Activated CD8-positive, alpha-beta T cell treated with anti-CD3 and anti-CD28 coated beads for 36 hours (primary cell): ENCODE data around the gene PLSCR1. TPM values are rescaled to one million over a fixed set of nuclear protein-coding genes. Genes with fewer than 3 reads are reported as not detected.
"Not testable (repeated sequence)": the region's sequence is repeated elsewhere in the genome, so short reads cannot be mapped to it uniquely, and the experiment has no call there.

ENCODE experiments used
- ATAC-seq: fragments of 200-7000 bp; cut with Tn5 transposase; one replicate; pipeline ENCODE4 v1.10.0; 2021; ENCODE audit warnings: mild to moderate bottlenecking, moderate library complexity
- CTCF ChIA-PET: fragments of 350-600 bp; sonication (Branson Sonifier 250); formaldehyde crosslinking; loops from one replicate; lab custom pipeline; 2021; ENCODE audit warnings: antibody characterized with exemption; lab: Charles Lee
- POLR2A ChIA-PET: fragments of 350-600 bp; sonication (Branson Sonifier 250); formaldehyde crosslinking; loops from one replicate; lab custom pipeline; 2021; ENCODE audit warnings: antibody characterized with exemption; lab: Charles Lee
- DNase-seq: peaks from one replicate; pipeline ENCODE4 v3.0.0-alpha.2; 2020
- H3K27ac Mint-ChIP-seq: one replicate; pipeline ENCODE4 v1.8.0; 2021; ENCODE audit warnings: mild to moderate bottlenecking, mixed read lengths
- H3K27me3 Mint-ChIP-seq: one replicate; pipeline ENCODE4 v1.8.0; 2021; ENCODE audit warnings: mixed read lengths
- H3K36me3 Mint-ChIP-seq: one replicate; pipeline ENCODE4 v1.8.0; 2021; ENCODE audit warnings: low read depth, mixed read lengths
- H3K4me1 Mint-ChIP-seq: one replicate; pipeline ENCODE4 v1.8.0; 2021; ENCODE audit warnings: low read depth, mixed read lengths
- H3K4me3 Mint-ChIP-seq: one replicate; pipeline ENCODE4 v1.8.0; 2021; ENCODE audit warnings: mild to moderate bottlenecking, moderate library complexity, mixed read lengths
- H3K9me3 Mint-ChIP-seq: one replicate; pipeline ENCODE4 v1.8.0; 2021; ENCODE audit warnings: mixed read lengths
- intact Hi-C: fragments of 100-400 bp; cut with micrococcal nuclease; formaldehyde crosslinking; loops from one replicate; pipeline ENCODE4 v1.10.0; 2022
- total RNA-seq, 2 experiments: library from RNA; stranded (reverse); gene quantifications; one replicate each; pipeline ENCODE4 v1.2.3, GENCODE V29; 2021
- TF ChIP-seq, protein P1 (sequence below): fragments of 200-600 bp; IDR thresholded peaks from one replicate; pipeline ENCODE4 v1.8.0; 2022; ENCODE audit warnings: antibody characterized with exemption, mild to moderate bottlenecking

PLSCR1 gene
- total RNA-seq, 2 experiments from 2014 or later, result 36.4 to 38.9 TPM

DNA sequence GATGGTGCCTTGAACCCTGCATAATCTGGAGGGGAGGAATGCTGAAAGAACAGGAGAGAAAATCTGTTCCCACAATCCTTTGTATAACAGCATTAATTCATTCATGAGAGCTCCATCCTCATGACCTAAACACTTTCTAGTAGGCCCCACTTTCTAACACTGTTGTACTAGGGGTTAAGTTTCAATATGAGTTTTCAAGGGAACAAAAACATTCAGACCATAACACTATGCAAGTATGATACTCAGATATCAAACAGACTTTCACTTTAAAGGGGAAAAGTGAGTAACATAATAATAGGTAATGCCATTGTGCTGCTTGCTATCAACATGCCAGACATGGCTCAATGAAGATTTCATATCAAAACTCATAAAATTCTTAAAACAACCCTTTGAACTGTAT, 42.7 kb downstream of the PLSCR1 start:
- POLR2A ChIA-PET, result interaction anchor here (1.0 kb wide), 1 partner anchor 43 kb away, joined by 5 read pairs; the partner anchor contains the start of gene PLSCR1
- Mint-ChIP-seq H3K9me3 (peaks cover 4% of the 10 kb centered on the region), H3K27me3 (no peaks in the 10 kb centered on the region), H3K36me3 (peaks cover 5% of the 10 kb centered on the region), H3K4me3 (no peak overlapping the region), H3K4me1 (peaks cover 34% of the 10 kb centered on the region), H3K27ac (peak overlapping the region; percentile 20)
- intact Hi-C loops, result loop anchor here (5.0 kb wide), 1 partner anchor 41 kb away; the partner anchor contains the start of gene PLSCR1
- ATAC-seq (peak; percentile 68), DNase-seq (no peak)
- CTCF ChIA-PET, result no interaction called here
- TF ChIP-seq, protein P1, sequence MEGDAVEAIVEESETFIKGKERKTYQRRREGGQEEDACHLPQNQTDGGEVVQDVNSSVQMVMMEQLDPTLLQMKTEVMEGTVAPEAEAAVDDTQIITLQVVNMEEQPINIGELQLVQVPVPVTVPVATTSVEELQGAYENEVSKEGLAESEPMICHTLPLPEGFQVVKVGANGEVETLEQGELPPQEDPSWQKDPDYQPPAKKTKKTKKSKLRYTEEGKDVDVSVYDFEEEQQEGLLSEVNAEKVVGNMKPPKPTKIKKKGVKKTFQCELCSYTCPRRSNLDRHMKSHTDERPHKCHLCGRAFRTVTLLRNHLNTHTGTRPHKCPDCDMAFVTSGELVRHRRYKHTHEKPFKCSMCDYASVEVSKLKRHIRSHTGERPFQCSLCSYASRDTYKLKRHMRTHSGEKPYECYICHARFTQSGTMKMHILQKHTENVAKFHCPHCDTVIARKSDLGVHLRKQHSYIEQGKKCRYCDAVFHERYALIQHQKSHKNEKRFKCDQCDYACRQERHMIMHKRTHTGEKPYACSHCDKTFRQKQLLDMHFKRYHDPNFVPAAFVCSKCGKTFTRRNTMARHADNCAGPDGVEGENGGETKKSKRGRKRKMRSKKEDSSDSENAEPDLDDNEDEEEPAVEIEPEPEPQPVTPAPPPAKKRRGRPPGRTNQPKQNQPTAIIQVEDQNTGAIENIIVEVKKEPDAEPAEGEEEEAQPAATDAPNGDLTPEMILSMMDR, result no peak

DNA sequence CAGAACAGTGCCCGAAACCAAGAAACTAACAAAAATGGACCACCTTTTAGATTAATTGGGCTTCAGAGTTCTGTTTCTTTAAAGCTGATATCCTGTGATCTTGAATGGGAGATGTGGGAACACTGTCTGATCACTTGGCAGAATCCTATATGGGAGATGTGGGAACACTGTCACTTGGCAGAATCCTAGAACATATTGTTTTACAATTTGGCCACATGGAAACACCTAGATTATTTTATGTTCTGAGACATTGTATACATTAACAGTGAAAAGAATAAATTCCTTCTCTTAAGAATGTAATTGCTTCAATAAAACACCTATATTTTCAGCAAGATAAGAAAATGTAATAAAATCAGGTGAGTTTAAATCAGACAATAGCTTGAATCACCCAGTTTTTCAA, 44.7 kb downstream of the PLSCR1 start:
- H3K4me1 Mint-ChIP-seq, result peaks cover 35% of the 10 kb centered on the region
- no peak overlapping the region for H3K27ac Mint-ChIP-seq
- H3K36me3 Mint-ChIP-seq, result peaks cover 5% of the 10 kb centered on the region
- ChIA-PET POLR2A (interaction anchor here (1.9 kb wide), 1 partner anchor 44 kb away, joined by 4 read pairs; no protein-coding TSS in a partner anchor), CTCF (interaction anchor here (1.4 kb wide), 1 partner anchor 44 kb away, joined by 3 read pairs; no protein-coding TSS in a partner anchor)
- TF ChIP-seq, protein P1, result no peak
- ATAC-seq (no peak), DNase-seq (no peak)
- H3K27me3 Mint-ChIP-seq, result no peaks in the 10 kb centered on the region
- intact Hi-C loops, result loop anchor here (5.0 kb wide), 1 partner anchor 43 kb away; the partner anchor contains the start of gene PLSCR1
- H3K4me3 Mint-ChIP-seq, result no peak overlapping the region
- H3K9me3 Mint-ChIP-seq, result peaks cover 4% of the 10 kb centered on the region

DNA sequence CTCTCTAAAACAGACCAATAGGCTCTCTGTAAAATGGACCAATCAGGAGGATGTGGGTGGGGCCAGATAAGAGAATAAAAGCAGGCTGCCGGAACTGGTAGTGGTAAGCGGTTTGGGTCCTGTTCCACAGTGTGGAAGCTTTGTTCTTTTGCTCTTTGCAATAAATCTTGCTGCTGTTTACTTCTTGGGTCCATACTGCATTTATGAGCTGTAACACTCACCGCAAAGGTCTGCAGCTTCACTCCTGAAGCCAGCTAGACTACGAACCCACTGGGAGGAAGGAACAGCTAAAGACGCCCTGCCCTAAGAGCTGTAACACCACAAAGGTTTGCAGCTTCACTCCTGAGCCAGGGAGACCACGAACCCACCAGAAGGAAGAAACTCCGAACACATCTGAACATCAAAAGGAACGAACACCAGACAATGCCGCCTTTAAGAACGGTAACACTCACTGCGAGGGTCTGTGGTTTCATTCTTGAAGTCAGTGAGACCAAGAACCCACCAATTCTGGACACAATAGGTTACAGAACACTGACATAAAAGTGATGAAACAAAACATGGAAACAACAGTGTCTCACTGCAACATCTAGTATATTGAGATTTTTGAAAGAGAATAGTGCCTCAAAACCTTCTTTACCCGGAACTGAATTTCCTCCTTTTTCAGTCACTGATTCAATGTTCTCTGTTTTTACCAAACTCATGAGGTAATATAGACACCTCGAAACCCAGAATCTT, 46.2 kb downstream of the PLSCR1 start:
- Mint-ChIP-seq H3K4me3 (peak overlapping the region; percentile 76), H3K27ac (peak overlapping the region; percentile 86), H3K4me1 (peaks cover 25% of the 10 kb centered on the region), H3K27me3 (no peaks in the 10 kb centered on the region), H3K36me3 (peaks cover 5% of the 10 kb centered on the region), H3K9me3 (peaks cover 2% of the 10 kb centered on the region)
- intact Hi-C loops, result no loop called here
- CTCF ChIA-PET, result interaction anchor here (1.3 kb wide), 1 partner anchor 80 kb away, joined by 3 read pairs; no protein-coding TSS in a partner anchor
- TF ChIP-seq, protein P1, result no peak
- DNase-seq, result peak; percentile 78
- peak; percentile 74 for ATAC-seq
- POLR2A ChIA-PET, result interaction anchor here (0.6 to 1.5 kb wide), 2 partner anchors 9 to 29 kb away, joined by 3 to 4 read pairs; partner anchors contain the start of gene PLSCR2

DNA sequence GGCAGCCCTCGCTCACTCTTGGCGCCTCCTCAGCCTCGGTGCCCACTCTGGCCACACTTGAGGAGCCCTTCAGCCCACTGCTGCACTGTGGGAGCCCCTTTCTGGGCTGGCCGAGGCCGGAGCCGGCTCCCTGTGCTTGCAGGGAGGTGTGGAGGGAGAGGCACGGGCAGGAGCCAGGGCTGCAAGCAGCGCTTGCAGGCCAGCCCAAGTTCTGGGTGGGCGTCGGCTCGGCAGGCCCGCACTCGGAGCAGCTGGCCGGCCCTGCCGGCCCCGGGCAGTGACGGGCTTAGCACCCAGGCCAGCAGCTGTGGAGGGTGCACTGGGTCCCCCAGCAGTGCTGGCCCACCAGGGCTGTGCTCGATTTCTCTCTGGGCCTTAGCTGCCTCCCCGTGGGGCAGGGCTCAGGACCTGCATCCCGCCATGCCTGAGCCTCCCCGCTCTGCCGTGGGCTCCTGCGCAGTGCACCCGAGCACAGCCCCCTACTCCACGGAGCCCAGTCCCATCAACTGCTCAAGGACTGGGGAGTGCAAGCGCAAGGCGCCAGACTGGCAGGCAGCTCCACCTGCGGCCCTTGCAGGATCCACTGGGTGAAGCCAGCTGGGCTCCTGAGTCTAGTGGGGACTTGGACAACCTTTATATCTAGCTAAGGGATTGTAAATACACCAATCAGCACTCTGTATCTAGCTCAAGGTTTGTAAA, 47.1 kb downstream of the PLSCR1 start:
- intact Hi-C loops, ATAC-seq: not testable (repeated sequence)
- CTCF ChIA-PET, result interaction anchor here (1.3 kb wide), 1 partner anchor 80 kb away, joined by 3 read pairs; no protein-coding TSS in a partner anchor

DNA sequence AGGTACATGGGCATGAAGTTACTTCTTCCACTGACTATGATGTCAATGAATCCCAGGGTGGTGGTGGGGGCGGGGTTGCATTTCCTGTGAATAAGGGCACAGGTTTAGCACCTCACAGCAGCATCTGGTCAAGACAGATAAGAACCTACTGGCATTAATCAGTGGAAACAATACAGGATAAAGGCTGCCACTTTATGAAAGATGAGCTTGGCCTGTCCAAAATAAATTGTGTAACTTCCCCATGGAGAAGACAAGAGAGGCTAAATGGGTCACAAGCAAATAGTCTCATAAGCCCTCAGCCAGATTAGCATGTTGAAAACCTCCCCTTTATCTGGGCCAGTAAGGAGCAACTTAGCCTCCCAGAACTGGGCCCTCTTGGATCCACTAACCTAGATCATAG, 47.7 kb downstream of the PLSCR1 start:
- Mint-ChIP-seq H3K27ac (no peak overlapping the region), H3K36me3 (peaks cover 5% of the 10 kb centered on the region), H3K4me3 (no peak overlapping the region), H3K9me3 (peaks cover 4% of the 10 kb centered on the region), H3K4me1 (peaks cover 20% of the 10 kb centered on the region), H3K27me3 (no peaks in the 10 kb centered on the region)
- no peak for ATAC-seq
- TF ChIP-seq, protein P1, result no peak
- CTCF ChIA-PET, result no interaction called here
- POLR2A ChIA-PET, result no interaction called here
- DNase-seq, result peak; percentile 23
- intact Hi-C loops, result no loop called here

More for the DNA sequence above, 47.1 kb downstream of the PLSCR1 start:
- H3K36me3 Mint-ChIP-seq, H3K4me3 Mint-ChIP-seq, H3K27ac Mint-ChIP-seq, DNase-seq, H3K27me3 Mint-ChIP-seq, H3K9me3 Mint-ChIP-seq: not testable (repeated sequence)
- peaks cover 23% of the 10 kb centered on the region for H3K4me1 Mint-ChIP-seq
- POLR2A ChIA-PET, result interaction anchor here (1.5 kb wide), 1 partner anchor 28 kb away, joined by 4 read pairs; the partner anchor contains the start of gene PLSCR2
